HepG2 (cell line): ENCODE measurements around the gene POFUT2. TPM values are rescaled to one million over a fixed set of nuclear protein-coding genes. Genes with fewer than 3 reads are reported as not detected.
A peak's percentile ranks its signal among the peaks of the same experiment; 100 is the strongest.

Source experiments
- ATAC-seq: fragments of 200-7000 bp; cut with Tn5 transposase; 3 replicates; pipeline ENCODE4 v1.9.1; 2020; ENCODE audit warnings: mild to moderate bottlenecking, moderate library complexity
- BruUV-seq: library from RNA; stranded (reverse); fragments of 400-500 nt; replicated peaks from 2 replicates; lab custom pipeline; 2021; lab: Mats Ljungman, UMichigan
- CTCF ChIA-PET: fragments of 300-600 bp; formaldehyde crosslinking; extraction: SDS; loops from one replicate; lab custom pipeline; 2021; ENCODE audit warnings: low total read pairs, inconsistent platforms, low intra/inter-chr PET ratio; lab: Yijun Ruan, JAX
- POLR2A ChIA-PET: fragments of 350-600 bp; sonication (Branson Sonifier 250); formaldehyde crosslinking; loops from one replicate; lab custom pipeline; 2020; ENCODE audit warnings: antibody characterized with exemption, inconsistent platforms; lab: Yijun Ruan, JAX
- DNase-seq: peaks from one replicate; pipeline ENCODE4 v3.0.0-alpha.2; 2015; ENCODE audit warnings: low spot score
- FAIRE-seq: peaks from 3 replicates; lab custom pipeline; 2011; peaks lifted over from hg19 to GRCh38; lab: Jason Lieb, UNC
- H2AFZ ChIP-seq: one replicate; pipeline ENCODE4 v1.6.1; 2011; ENCODE audit warnings: low read length, inconsistent platforms
- H3K27ac ChIP-seq: fragments of 300-600 bp; 3 replicates; pipeline ENCODE4 v1.8.0; 2011; ENCODE audit warnings: mixed run types, mild to moderate bottlenecking, mixed read lengths, low read length, inconsistent platforms; ENCODE audit not compliant: insufficient read depth; ENCODE audit errors: extremely low read length
- H3K27me3 ChIP-seq, 2 experiments: fragments of 200-600 bp in 1 of 2; 2 replicates in 1 of 2; 3 replicates in 1 of 2; pipeline versions ENCODE4 v1.6.0 to v1.8.0; 2011; ENCODE audit warnings: low read length in 2 of 2, mild to moderate bottlenecking in 2 of 2, moderate library complexity in 2 of 2, inconsistent platforms in 1 of 2; ENCODE audit not compliant: insufficient read depth in 2 of 2, control insufficient read depth in 1 of 2
- H3K36me3 ChIP-seq, 2 experiments: fragments of 200-600 bp in 1 of 2; replicated peaks in 1 of 2; 2 replicates in 1 of 2; 3 replicates in 1 of 2; pipeline versions ENCODE4 v1.5.1 to v1.8.0; 2011; ENCODE audit warnings: low read length in 2 of 2, inconsistent platforms in 1 of 2; ENCODE audit not compliant: insufficient read depth in 2 of 2, control insufficient read depth in 1 of 2
- H3K4me1 ChIP-seq: 2 replicates; pipeline ENCODE4 v1.5.1; 2012; ENCODE audit warnings: low read length, inconsistent platforms; ENCODE audit not compliant: insufficient read depth
- H3K4me2 ChIP-seq: 2 replicates; pipeline ENCODE4 v1.6.0; 2011; ENCODE audit warnings: low read depth, low read length, inconsistent platforms
- H3K4me3 ChIP-seq, 3 experiments: fragments of 200-600 bp in 1 of 3; sonication (generic), shearing (Covaris generic) in 1 of 3; replicated peaks in 1 of 3; 2 replicates each; pipeline ENCODE4 v1.5.1; 2011 to 2016; ENCODE audit warnings: low read length in 3 of 3, inconsistent platforms in 2 of 3, low read depth in 2 of 3, mild to moderate bottlenecking in 2 of 3, control low read depth in 1 of 3, mixed read lengths in 1 of 3; ENCODE audit not compliant: insufficient read depth in 1 of 3
- H3K79me2 ChIP-seq: one replicate; pipeline ENCODE4 v1.6.1; 2011; ENCODE audit warnings: low read length, inconsistent platforms; ENCODE audit not compliant: insufficient read depth
- H3K9ac ChIP-seq: 2 replicates; pipeline ENCODE4 v1.6.0; 2011; ENCODE audit warnings: mild to moderate bottlenecking, low read depth, low read length, inconsistent platforms; ENCODE audit not compliant: insufficient read depth
- H3K9me3 ChIP-seq: 2 replicates; pipeline ENCODE4 v1.5.1; 2012; ENCODE audit warnings: mild to moderate bottlenecking, low read length
- H4K20me1 ChIP-seq: 2 replicates; pipeline ENCODE4 v1.6.0; 2011; ENCODE audit warnings: inconsistent platforms, mild to moderate bottlenecking, low read length, moderate library complexity; ENCODE audit not compliant: insufficient read depth
- AGO2 ChIP-seq: fragments of 200-400 bp; formaldehyde crosslinking; optimal IDR thresholded peaks from 2 replicates; pipeline ENCODE3; 2017; ENCODE audit warnings: mild to moderate bottlenecking, low read depth, low read length, moderate library complexity
- CSRNP1 ChIP-seq: sonication (generic); formaldehyde crosslinking; IDR thresholded peaks from 2 replicates; pipeline ENCODE4 v1.8.1; 2023; ENCODE audit warnings: mild to moderate bottlenecking, missing genetic modification reagents
- HCFC1 ChIP-seq: fragments of 150-350 bp; IDR thresholded peaks from 2 replicates; pipeline ENCODE4 v1.6.1; 2014; ENCODE audit warnings: low read depth, low read length
- HOXA5 ChIP-seq: sonication (generic); formaldehyde crosslinking; IDR thresholded peaks from 2 replicates; pipeline ENCODE4 v1.4.0; 2020; ENCODE audit warnings: missing genetic modification reagents
- NPAS2 ChIP-seq: sonication (generic); formaldehyde crosslinking; IDR thresholded peaks from 2 replicates; pipeline ENCODE4 v1.8.0; 2022; ENCODE audit warnings: mild to moderate bottlenecking, missing genetic modification reagents, borderline replicate concordance
- ZBTB42 ChIP-seq: sonication (generic); formaldehyde crosslinking; IDR thresholded peaks from 2 replicates; pipeline ENCODE4 v1.5.0; 2020; ENCODE audit warnings: mild to moderate bottlenecking, missing genetic modification reagents
- ZNF572 ChIP-seq: sonication (generic); formaldehyde crosslinking; IDR thresholded peaks from 2 replicates; pipeline ENCODE4 v1.5.1; 2020; ENCODE audit warnings: mild to moderate bottlenecking, missing genetic modification reagents
- ZSCAN21 ChIP-seq: sonication (generic); formaldehyde crosslinking; IDR thresholded peaks from 2 replicates; pipeline ENCODE4 v1.8.0; 2022; ENCODE audit warnings: mild to moderate bottlenecking, missing genetic modification reagents, moderate library complexity, borderline replicate concordance
- WGBS: methylation state at CpG from one replicate; pipeline ENCODE4 v1.1.6; 2017; ENCODE audit warnings: low lambda C conversion rate; 5-methylcytosine and 5-hydroxymethylcytosine counted together
- in situ Hi-C: cut with HindIII; loops from 2 replicates; pipeline ENCODE4 v1.10.0; 2017; ENCODE audit warnings: low pct_unique_long_range_greater_than_20kb; ENCODE audit not compliant: extremely low pct_ligation_motif_present
- intact Hi-C: fragments of 100-400 bp; cut with micrococcal nuclease; formaldehyde crosslinking; loops from one replicate; pipeline ENCODE4 v1.10.0; 2022; ENCODE audit not compliant: unreplicated experiment
- polyA plus RNA-seq, 8 experiments: library from polyadenylated mRNA; depleted of rRNA in 3 of 8; stranded (reverse) in 7 of 8; unstranded in 1 of 8; fragments of >200 nt; fragmentation: Illumina TruSeq in 4 of 8; extraction: Trizol in 4 of 8; gene quantifications; 2 replicates each; pipeline versions ENCODE4 v1.2.1 to v1.2.3, GENCODE V29; 2011 to 2016; ENCODE audit warnings: low read depth in 4 of 8, missing spikeins in 1 of 8, mixed read lengths in 1 of 8; ENCODE audit not compliant: insufficient read depth in 1 of 8
- total RNA-seq, 5 experiments: library from RNA; depleted of rRNA; stranded (reverse); fragments of >200 nt; fragmentation: Illumina TruSeq; extraction: Trizol; gene quantifications; 2 replicates each; pipeline ENCODE4 v1.2.3, GENCODE V29; 2016; ENCODE audit warnings: low read depth in 1 of 5
- TF ChIP-seq, protein P1 (sequence below): sonication (generic); formaldehyde crosslinking; IDR thresholded peaks from 2 replicates; pipeline ENCODE4 v1.5.0; 2020; ENCODE audit warnings: missing genetic modification reagents

POFUT2 gene
- total and polyA plus RNA-seq, 2 of the 13 experiments (the other 11 are each of a cell fraction or from before 2014, with no cell fraction given) = 22.8 to 24.0 TPM

GRCh38 chr21:45301521-45302081 lies 13.9 kb upstream of the POFUT2 start (continued):
- TF ChIP-seq, protein P1, sequence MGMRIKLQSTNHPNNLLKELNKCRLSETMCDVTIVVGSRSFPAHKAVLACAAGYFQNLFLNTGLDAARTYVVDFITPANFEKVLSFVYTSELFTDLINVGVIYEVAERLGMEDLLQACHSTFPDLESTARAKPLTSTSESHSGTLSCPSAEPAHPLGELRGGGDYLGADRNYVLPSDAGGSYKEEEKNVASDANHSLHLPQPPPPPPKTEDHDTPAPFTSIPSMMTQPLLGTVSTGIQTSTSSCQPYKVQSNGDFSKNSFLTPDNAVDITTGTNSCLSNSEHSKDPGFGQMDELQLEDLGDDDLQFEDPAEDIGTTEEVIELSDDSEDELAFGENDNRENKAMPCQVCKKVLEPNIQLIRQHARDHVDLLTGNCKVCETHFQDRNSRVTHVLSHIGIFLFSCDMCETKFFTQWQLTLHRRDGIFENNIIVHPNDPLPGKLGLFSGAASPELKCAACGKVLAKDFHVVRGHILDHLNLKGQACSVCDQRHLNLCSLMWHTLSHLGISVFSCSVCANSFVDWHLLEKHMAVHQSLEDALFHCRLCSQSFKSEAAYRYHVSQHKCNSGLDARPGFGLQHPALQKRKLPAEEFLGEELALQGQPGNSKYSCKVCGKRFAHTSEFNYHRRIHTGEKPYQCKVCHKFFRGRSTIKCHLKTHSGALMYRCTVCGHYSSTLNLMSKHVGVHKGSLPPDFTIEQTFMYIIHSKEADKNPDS (CRISPR knock-in tag) = no peak
- TF ChIP-seq HCFC1 (no peak), ZNF572 (CRISPR knock-in tag) (no peak), CSRNP1 (CRISPR knock-in tag) (no peak), NPAS2 (no peak), HOXA5 (no peak), ZBTB42 (CRISPR knock-in tag) (no peak)

DNA sequence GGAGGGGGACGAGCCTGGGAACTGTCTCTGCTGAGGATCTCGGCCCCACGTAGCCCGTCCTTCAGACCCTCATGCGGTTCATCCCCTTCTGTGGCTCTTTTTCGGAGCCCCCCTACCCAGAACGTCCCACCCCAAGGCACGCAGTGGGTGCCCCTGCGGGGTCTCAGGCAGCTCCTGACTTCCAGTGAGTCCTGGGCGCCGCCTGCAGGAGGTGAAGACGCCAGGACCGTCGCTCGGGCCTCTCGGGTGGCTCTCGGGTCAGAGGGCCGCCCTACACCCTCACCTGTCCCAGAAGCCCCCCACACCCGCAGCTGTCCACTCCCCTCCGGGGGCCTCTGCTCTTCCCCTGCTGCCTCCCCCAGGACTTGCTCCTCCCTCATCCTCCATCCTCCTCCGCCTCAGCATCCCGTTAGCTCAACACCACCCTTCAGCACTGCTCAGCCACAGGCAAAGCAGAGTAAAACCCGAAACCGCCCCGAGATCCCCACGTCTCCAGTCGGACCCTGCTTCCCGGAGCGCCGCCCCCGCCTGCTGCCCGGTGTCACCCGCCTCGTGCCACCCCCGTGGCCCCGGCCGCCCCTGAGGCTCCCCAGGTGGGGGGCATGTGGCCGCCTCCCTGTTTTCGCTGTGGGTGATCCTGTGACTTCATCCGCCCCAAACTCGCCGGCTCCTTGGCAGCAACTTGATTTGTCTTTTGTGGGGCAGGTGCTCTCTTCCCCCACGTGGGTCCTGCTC lies 13.3 kb upstream of the POFUT2 start:
- POLR2A ChIA-PET = no interaction called here
- no peaks in the 10 kb centered on the region for H3K36me3 ChIP-seq
- WGBS = 92% methylated on average over 42 of the region's 43 CpGs
- H3K4me3 ChIP-seq = no peak overlapping the region
- peaks cover 33% of the 10 kb centered on the region for H3K4me1 ChIP-seq
- DNase-seq (no peak), ATAC-seq (no peak), FAIRE-seq (no peak)
- in situ Hi-C loops = no loop called here
- H3K27ac ChIP-seq = no peak overlapping the region
- no peak overlapping the region for H3K9ac ChIP-seq
- TF ChIP-seq ZSCAN21 = no peak
- peak; percentile 11 for TF ChIP-seq AGO2
- BruUV-seq = no TSS peak
- H3K79me2 ChIP-seq = no peaks in the 10 kb centered on the region
- H3K9me3 ChIP-seq = no peaks in the 10 kb centered on the region
- H4K20me1 ChIP-seq = no peaks in the 10 kb centered on the region
- no peak overlapping the region for H2AFZ ChIP-seq
- CTCF ChIA-PET = no interaction called here
- no peaks in the 10 kb centered on the region for H3K27me3 ChIP-seq
- H3K4me2 ChIP-seq = no peak overlapping the region
- intact Hi-C loops = no loop called here
